IPS-NIHi7 (cell line): ENCODE results near the gene LRP6.
A peak's percentile ranks its signal among the peaks of the same experiment; 100 is the strongest.
"Not testable (repeated sequence)": the region's sequence is repeated elsewhere in the genome, so short reads cannot be mapped to it uniquely, and the experiment has no call there.

Source experiments
- DNase-seq: peaks from one replicate; pipeline ENCODE4 v3.0.0; 2012; ENCODE audit warnings: mixed read lengths; ENCODE audit errors: extremely low spot score

LRP6 gene

GRCh38 chr12:12121061-12121460 lies 145.8 kb downstream of the LRP6 start:
- no peak for DNase-seq

GRCh38 chr12:12116677-12117076 lies 150.2 kb downstream of the LRP6 start:
- DNase-seq, result no peak

GRCh38 chr12:12115514-12115913 lies 151.3 kb downstream of the LRP6 start:
- DNase-seq, result no peak

GRCh38 chr12:12110923-12111555 lies 155.8 kb downstream of the LRP6 start:
- DNase-seq, result not testable (repeated sequence)

GRCh38 chr12:12108441-12109058 lies 158.3 kb downstream of the LRP6 start:
- no peak for DNase-seq

GRCh38 chr12:12107678-12108077 lies 159.2 kb downstream of the LRP6 start:
- no peak for DNase-seq

GRCh38 chr12:12099102-12099501 lies 167.7 kb downstream of the LRP6 start:
- DNase-seq, result no peak

- no peak for DNase-seq
Observed at GRCh38 chr12:12098691-12099015, 168.2 kb downstream of the LRP6 start.

- no peak for DNase-seq
Observed at GRCh38 chr12:12097891-12098690, 168.8 kb downstream of the LRP6 start.

- DNase-seq, result no peak
Observed at GRCh38 chr12:12095021-12095420, 171.8 kb downstream of the LRP6 start.

- DNase-seq, result no peak
Observed at GRCh38 chr12:12094481-12094880, 172.4 kb downstream of the LRP6 start.

GRCh38 chr12:12091977-12092663 lies 174.7 kb downstream of the LRP6 start:
- no peak for DNase-seq

- no peak for DNase-seq
Observed at GRCh38 chr12:12091071-12091470, 175.8 kb downstream of the LRP6 start.

- DNase-seq, result no peak
Observed at GRCh38 chr12:12088761-12089160, 178.1 kb downstream of the LRP6 start.

GRCh38 chr12:12088147-12088546 lies 178.7 kb downstream of the LRP6 start:
- DNase-seq, result no peak

GRCh38 chr12:12087693-12088034 lies 179.2 kb downstream of the LRP6 start:
- DNase-seq, result no peak

- peak; percentile 65 for DNase-seq
Observed at GRCh38 chr12:12086973-12087692, 179.7 kb downstream of the LRP6 start.

GRCh38 chr12:12086362-12086761 lies 180.5 kb downstream of the LRP6 start:
- DNase-seq, result no peak

- no peak for DNase-seq
Observed at GRCh38 chr12:12083688-12084087, 183.2 kb downstream of the LRP6 start.

- peak; percentile 56 for DNase-seq
Observed at GRCh38 chr12:12081836-12082497, 184.9 kb downstream of the LRP6 start.

- DNase-seq, result no peak
Observed at GRCh38 chr12:12079291-12079690, 187.6 kb downstream of the LRP6 start.
